Right hindlimb (tissue), 1 donor: ENCODE results near the gene GPR39.

Experiments used
- DNase-seq: peaks from one replicate; pipeline ENCODE4 v3.0.0-alpha.2; 2018

GPR39 gene

GRCh38 chr2:132651115-132652045 is 234.8 kb downstream of the GPR39 start:
- DNase-seq: no peak

- no peak for DNase-seq
Measured at GRCh38 chr2:132652474-132652873, 235.9 kb downstream of the GPR39 start.

GRCh38 chr2:132654335-132654734 is 237.7 kb downstream of the GPR39 start:
- DNase-seq: no peak

DNA sequence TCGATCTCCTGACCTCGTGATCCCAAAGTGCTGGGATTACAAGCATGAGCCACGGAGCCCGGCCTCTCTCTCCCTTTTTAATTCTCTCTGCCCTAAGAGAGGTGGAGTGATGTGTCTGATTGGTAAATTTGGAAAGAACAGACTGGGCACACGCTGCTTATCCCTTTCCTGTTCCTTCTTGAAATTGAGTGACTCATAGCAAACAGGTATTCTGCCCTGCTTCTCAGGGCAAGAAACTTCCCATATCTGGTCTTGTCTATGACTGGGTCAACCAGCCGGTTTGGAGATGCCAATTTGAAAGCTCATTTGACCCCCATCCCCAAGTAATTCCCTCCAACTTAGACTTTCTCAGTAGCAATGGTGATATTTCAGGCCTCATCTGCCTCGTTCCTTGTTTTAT is 238.4 kb downstream of the GPR39 start:
- DNase-seq: no peak

DNA sequence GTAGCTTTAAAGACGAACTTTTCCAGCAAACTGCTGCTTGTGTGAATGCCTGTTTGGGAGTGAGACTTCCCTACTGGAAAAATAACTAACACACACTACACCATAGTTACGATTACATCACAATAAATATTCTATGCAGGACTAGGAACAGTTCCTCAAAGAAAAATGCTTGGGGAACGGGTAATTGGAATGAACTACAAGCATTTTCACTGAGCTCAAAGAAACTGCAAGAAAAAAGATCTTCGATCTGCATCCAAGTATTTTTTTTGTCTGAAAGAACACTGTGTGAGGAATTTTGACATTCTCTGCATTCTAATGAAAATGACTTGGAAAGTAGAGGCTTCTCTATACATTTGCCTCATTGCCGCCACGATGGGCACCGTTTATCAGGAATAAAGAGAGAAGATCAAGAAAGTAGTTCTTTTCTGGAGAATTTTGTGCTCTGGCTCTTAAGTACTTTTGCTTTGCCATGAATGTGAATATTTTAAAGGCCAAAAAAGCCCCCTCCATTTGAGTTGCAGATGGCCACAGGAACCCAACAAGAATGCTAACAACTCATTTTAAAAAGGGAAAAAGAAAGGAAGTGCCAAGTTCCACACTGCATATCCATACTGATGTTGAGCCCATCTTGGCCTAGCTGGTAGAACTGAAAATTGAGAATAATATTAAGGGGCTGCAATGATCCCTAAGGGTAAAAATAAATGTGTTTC is 239.8 kb downstream of the GPR39 start:
- DNase-seq: no peak

- DNase-seq: no peak
Measured at GRCh38 chr2:132659331-132659730, 242.7 kb downstream of the GPR39 start.

DNA sequence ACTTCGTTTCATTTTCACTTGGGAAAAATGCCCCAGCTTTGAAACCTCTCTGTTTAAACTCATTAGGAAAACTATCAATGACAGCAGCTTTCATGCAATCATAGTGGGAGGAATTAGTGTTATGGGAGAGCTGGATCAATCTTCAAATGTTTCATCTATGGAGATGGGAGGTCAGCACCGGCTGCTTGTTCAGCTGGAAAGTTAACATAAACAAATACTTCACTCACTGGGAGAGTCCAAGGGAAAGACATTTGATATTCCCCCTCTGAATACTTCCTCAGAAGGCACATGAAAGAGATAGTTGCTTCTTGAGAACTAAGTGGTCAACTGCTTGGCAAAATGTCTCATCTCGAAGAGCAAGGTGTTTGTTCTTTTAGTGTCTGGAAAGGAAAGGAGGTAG is 246.1 kb downstream of the GPR39 start:
- DNase-seq: no peak

GRCh38 chr2:132664096-132664495 is 247.5 kb downstream of the GPR39 start:
- no peak for DNase-seq

GRCh38 chr2:132665401-132666140 is 249.0 kb downstream of the GPR39 start:
- peak; percentile 24 for DNase-seq

GRCh38 chr2:132667706-132668105 is 251.1 kb downstream of the GPR39 start:
- no peak for DNase-seq

- DNase-seq: peak; percentile 36
Measured at GRCh38 chr2:132668189-132668823, 251.7 kb downstream of the GPR39 start.

GRCh38 chr2:132668987-132669907 is 252.6 kb downstream of the GPR39 start:
- peak; percentile 31 for DNase-seq

GRCh38 chr2:132669908-132670495 is 253.4 kb downstream of the GPR39 start, which contains the start of gene LYPD1:
Gene LYPD1 (minus strand): TSS chr2:132670205. CDS start chr2:132669932, 273 bp downstream.
- DNase-seq: peak; percentile 60

DNA sequence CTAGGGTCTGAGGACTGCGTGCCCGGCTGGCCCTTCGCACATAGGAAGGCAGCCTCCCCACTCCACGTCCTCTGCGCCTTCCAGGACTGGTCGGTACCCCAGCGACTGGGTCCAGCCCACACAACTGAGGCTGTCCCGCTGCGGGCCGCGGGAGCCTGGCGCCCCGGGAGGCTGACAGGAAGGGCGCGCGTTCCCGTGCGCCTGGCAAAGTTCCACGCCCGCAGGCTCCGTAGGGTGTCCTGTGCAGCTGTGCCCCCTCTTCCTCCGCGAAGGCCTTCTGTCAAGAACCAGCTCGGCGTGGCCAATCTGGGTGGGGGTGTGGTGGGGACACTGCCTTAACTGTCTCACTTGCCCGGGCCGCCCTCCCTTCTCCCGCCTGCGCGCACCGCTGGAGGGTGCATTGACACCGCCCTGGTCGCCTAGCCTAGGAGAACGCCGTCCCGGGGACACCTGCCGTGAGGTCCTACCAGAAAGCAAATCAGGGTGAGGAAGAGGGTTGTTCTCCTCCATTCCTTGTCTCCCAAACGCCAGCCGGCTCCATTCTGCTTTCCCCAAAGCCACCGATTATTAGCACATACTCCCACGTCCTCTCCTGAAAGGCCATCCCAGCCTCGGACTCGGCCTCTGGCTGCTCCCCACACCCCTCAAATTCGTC is 254.0 kb downstream of the GPR39 start:
- DNase-seq: peak; percentile 47

DNA sequence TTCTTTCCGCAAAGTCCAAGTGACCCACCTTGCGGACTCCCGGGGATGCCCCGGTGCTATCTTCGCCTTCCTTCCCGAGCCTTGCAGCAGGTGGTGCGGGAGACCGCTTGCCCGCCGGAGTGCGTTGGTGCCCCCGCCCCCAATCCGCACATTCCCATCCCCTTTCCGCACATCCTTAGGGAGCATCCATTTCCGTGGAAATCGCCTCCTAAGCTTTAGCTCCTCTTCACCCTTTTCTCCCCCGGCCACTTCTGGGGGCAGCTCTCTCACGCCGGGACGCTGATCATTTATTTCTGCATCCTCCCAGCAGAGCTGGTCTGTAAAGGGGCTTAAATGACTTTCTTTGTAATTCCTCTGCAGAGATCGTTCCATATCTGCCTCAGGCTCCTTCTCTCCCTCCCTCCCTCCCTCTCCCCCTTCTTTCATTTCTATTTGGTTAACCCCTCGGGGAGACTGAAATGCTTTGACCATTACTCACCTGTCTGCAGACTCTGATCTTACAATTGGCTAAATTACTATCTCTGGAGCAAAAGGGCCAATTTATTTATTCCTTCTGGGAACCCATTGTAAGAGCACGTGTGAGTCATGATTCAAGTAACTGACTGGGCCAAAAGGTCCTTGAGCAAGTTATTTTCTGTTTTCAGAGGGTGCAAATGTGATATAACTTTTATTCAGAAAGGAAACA is 254.7 kb downstream of the GPR39 start:
- peak; percentile 32 for DNase-seq

- DNase-seq: no peak
Measured at GRCh38 chr2:132676999-132677398, 260.4 kb downstream of the GPR39 start.

DNA sequence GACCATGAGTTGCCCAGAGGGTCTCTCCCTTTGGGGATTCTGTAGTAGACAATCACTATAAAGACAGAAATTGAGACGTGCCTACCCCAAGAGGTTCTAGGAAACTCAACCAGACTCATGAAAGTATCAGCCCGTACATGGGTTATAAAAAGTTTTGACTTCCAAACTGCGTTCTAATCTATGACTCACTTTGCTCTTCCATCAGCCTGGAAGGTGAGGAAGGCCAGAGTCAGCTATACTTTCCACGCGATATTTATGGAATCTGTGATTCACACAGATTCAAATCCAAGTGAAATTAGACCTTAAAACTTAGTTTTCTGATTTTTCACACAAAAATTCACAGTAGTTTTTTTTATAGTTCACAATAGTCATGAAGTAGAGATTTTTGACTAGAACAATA is 261.1 kb downstream of the GPR39 start:
- no peak for DNase-seq

DNA sequence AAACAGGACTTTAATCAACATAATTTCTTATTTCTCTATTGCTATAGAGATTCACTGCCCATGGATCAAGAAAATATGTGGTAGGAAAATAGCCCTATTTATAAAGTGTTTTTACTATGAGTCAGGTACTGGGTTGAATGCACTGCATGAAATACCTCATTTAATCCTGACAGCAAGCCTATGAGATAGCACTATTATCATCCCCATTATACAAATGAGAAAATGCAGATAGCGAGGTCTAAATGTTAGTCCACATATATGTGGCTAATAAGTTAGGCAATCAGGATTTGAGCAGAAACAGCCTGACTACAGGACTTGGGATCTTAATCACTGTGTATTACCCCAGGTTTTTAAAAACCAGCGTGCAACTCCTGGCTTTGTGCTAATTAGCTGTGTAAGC is 261.9 kb downstream of the GPR39 start:
- DNase-seq: no peak

GRCh38 chr2:132680544-132680943 is 263.9 kb downstream of the GPR39 start:
- no peak for DNase-seq

DNA sequence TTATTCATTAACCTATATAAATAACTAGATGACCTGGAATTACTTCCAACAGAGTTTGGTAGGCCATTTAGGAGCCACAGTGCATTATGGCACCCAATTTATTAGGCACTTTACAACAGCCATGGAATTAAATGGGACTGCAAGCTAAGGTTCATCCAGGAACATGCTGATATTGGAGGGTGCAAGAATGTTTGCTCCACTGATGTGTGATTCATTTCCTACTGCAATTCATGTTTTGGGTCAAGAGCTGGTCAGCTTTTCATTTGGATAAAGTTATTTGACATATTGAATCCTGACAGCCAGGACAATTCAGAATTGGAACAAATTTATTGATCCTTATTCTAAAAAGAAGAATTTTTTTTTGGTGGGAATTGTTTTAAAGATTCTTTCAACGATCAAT is 265.2 kb downstream of the GPR39 start:
- no peak for DNase-seq
